GM13977 (cell line): ENCODE measurements around the gene GNAS.

Source experiments
- DNase-seq: peaks from one replicate; pipeline ENCODE4 v3.0.0; 2012; ENCODE audit warnings: low spot score
- in situ Hi-C: fragments of 300-500 bp; cut with MboI; formaldehyde crosslinking; loops from one replicate; pipeline ENCODE4 v1.12.0; 2022; ENCODE audit warnings: low sequenced_read_pairs, low pct_unique_long_range_greater_than_20kb, mixed read lengths, inconsistent platforms; ENCODE audit not compliant: unreplicated experiment
- TF ChIP-seq, protein P1 (sequence below): IDR thresholded peaks from 2 replicates; pipeline ENCODE4 v1.5.1; 2012; ENCODE audit warnings: mild to moderate bottlenecking, control low read depth; ENCODE audit not compliant: insufficient read depth; ENCODE audit errors: extremely low read depth, missing control alignments

The GNAS gene

DNA sequence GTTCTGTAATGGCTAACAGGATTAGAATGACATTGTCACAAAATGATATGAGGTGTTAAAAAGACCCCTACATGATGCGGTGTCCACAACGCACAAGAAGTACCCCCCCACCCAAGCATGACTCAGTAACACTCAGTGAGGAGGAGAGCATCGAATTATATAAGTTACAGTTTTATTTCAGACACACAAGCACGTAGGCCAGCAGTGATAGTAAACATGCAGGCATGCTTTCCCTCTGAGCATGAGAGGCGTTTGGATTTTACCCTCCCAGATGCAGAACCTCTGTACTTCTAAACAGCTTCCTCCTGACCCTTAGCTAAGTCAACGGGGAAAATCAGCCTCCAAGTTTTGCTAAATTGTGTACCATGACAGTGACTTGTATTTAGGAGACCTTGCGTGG is 23.9 kb downstream of the GNAS start:
- in situ Hi-C loops: no loop called here
- no peak for DNase-seq
- TF ChIP-seq, protein P1, sequence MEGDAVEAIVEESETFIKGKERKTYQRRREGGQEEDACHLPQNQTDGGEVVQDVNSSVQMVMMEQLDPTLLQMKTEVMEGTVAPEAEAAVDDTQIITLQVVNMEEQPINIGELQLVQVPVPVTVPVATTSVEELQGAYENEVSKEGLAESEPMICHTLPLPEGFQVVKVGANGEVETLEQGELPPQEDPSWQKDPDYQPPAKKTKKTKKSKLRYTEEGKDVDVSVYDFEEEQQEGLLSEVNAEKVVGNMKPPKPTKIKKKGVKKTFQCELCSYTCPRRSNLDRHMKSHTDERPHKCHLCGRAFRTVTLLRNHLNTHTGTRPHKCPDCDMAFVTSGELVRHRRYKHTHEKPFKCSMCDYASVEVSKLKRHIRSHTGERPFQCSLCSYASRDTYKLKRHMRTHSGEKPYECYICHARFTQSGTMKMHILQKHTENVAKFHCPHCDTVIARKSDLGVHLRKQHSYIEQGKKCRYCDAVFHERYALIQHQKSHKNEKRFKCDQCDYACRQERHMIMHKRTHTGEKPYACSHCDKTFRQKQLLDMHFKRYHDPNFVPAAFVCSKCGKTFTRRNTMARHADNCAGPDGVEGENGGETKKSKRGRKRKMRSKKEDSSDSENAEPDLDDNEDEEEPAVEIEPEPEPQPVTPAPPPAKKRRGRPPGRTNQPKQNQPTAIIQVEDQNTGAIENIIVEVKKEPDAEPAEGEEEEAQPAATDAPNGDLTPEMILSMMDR: no peak

DNA sequence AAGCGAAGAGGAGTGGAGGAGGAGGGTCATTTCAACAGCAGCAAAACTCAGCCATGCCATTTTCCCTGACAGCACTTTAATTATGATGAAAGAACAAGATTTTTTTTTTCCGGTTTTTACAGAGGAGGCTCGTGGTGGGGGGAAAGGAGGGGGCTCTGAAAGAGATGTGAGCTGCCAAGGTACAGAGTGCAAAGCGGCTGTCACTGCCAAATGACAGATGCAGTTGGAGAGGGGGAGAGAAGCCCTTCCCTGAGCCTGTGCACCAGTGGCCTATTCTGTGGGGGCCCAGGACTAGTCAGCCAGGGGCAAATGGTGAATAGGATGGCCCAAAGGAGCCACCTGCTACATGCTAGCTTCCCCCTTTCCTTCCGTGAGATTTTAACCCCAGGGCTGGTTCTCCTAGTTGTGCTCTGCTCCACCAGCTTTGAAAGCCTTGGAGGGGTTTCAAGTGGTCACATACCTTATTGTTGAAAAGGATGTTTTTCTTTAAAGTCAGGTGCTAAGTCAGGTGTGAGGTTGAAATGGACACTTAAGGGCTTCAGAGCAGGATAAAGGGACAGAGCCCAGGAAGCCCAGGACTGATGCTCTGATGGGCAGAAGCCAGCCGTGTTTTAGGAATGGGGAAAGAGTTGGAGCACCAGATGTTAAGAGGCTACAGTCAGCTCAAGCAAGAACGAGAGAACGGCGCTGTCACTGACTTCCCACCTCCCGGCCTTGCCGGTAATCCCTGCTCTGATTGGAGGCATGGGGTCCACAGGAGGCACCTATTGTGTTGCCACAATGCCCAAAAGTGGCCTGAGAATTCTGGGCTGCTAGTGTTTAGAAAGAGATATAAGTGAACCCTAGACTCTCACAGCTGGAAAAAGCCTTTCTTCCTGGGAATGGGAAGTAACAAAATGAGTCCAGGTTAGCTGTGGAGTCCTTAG is 24.8 kb downstream of the GNAS start:
- TF ChIP-seq, protein P1: no peak
- in situ Hi-C loops: no loop called here
- no peak for DNase-seq

DNA sequence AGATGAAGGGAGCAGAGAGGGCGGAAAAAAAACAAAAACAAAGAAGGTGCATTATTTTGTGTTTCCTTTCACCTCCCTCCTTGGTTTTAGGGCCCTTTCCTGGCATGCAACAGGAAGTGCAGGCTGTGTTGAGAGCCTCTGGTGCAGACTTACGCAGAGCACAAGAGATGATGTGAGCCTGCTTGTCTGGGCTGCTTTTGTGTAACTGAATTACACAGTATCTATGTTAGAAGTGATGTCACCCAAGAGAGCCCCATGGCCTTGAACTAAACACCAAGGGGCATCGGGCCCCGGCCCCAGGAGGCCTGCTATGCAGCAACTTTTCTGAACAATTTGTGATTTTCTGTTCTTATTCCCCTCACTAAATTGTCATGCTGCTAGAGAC is 25.5 kb downstream of the GNAS start:
- in situ Hi-C loops: no loop called here
- DNase-seq: no peak
- TF ChIP-seq, protein P1: no peak

DNA sequence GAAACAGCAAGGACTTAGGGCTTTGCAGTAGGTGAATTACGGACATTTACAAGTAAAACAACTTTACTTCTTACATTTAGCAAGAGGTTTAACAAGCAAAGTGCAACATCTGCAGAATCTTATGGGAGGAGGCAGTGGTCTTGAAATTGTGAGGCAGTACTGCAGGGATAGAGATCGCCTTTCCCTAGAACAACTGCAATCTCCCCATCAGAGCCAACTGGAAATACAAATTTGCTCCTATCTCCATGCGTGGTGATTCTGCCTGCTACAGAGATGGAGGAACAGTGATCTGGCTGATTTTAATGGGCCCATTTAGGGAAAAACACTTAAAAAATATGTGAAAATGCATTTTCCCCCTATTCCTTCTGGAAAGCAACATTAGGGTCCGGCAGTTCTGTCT is 25.9 kb downstream of the GNAS start:
- TF ChIP-seq, protein P1: no peak
- in situ Hi-C loops: no loop called here
- no peak for DNase-seq

DNA sequence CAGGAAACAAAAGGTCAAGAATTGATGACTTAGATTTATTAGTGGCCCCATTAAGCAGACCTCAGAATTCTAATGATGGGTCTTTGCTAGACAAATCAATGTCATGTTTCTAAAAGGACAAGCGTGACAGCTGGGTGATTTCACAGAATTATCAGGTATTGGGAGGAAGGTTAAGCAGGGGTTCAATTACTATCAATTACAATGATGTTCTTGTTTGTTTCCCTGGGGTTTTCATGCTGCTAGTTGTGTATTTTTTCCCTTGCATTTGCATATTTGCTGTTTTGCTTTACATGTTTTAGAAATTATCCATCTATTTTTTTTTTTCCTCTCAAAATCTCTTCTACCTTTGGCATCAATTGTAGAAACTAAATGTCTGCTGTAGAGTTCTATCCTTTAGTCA is 27.9 kb downstream of the GNAS start:
- TF ChIP-seq, protein P1: no peak
- in situ Hi-C loops: no loop called here
- DNase-seq: no peak

DNA sequence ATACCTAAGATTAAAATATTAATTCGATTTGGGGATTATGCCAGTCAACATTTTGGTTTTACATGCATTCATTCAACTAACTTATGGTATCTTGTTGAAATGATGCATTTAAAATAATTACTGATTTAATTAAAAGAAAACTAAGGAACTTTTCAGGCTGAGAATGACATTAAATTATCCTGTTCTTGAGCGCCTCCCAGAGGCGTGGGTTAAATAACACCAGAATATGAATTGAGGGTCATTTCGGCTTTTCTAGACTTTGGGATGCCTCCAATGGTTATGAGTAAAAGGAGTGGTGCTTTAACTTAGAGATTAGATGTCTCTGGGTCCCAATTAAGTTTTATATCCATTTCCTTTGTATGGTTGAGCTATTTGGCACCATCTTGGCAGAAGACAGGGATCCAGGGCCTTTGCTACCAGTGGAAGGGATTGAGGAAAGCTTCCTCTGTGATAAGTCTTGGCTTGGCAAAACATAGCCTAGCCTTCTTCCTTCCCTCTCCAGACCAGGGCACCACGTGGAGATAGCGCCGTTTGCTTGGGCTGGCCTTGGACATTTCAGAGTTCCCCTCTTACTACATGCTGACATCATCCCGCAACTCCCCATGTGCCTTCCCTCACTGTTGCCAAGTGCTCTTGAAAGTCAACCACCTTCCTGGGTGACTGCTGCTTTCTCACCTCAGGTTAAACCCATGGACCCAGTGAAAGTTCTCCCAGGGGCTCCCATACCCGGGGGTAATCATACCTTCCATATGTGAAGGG is 28.7 kb downstream of the GNAS start:
- no peak for DNase-seq
- in situ Hi-C loops: no loop called here
- TF ChIP-seq, protein P1: peak; percentile 38
